ENCODE measurements around the gene PECR.
A peak's percentile ranks its signal among the peaks of the same experiment; 100 is the strongest.
"Not testable (repeated sequence)": the region's sequence is repeated elsewhere in the genome, so short reads cannot be mapped to it uniquely, and the experiment has no call there.

Gene PECR

DNA sequence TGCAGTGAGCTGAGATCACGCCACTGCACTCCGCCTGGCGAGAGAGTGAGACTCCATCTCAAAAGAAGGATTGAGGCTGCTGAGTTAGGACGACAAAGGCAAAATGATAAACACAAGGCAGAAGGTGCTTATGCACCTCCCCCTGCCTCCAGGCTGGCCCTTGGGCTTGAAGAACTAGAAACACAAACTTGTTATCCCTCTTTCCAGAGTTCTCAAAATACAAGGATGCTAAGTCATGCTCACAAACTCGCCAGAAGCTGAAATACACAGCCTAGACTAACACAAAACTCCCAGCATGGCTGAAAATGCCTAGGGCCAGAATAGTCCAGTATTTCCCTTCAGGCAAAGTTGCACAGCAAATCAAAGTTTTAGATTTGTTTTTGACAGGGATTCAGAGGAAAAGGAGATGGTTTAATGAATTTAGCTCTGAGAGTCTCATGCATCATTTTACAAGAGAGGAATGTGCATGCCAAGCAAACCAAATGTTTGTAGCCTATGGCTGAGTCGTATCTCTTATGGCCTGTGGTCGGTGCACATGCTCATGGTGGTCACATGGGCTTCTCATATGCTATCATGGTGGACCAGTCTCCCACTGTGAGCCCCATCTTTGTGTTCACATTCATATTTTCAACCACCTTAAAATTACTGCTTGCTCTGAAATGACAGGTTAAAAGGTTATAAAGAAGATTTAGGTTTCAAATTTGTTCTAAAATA lies 52.0 kb downstream of the PECR start:
- no peak for DNase-seq (ENCODE audit: low spot score)

DNA sequence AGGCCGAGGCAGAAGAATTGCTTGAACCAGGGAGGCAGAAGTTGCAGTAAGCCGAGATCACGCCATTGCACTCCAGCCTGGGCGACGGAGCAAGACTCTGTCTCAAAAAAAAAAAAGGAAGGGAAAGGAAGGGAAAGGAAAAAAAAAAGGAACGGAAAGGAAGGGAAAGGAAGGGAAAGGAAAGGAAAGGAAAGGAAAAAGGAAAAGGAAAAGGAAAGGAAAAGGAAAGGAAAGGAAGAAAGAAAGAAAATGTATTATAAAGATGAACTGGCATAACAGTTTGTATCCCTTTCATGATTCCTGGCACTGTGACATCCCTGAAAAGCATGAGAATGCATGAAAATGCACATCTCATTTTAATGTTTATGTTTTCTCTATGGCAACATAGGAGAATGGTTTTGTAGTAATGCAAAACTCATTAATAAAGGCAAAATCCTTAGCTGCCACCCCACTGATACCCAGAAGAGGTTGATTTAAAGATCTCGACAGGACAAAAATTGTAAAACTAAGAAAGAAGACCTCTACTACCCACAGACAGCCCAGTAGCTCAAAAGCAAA lies 56.8 kb downstream of the PECR start:
- DNase-seq (ENCODE audit: low spot score), result no peak

DNA sequence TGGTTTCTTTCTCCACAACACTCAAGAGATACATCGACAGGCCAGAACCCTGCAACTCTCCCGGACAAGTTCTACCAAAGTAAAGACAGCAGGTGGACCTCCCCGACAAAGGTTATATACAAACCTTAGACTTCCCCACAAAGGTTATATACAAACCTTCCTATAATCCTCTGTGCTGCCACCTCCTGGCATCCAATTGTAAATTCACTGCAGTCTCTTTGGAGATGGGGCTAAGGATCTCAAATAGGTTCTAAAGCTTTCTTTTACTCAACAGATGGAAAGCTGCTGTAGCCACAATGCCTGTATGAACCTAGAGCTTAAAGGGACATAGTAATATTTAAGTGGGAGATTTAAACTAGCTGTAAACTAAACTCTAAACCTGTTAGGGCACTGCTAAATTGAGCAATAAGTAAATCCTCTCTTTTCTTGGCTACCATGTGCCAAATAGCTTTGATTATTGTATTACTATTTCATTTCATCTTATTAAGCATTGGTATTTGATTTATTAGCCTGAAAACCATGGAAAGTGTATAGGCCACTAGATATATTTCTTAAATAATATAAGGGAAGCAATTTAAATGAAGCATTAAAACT lies 58.5 kb downstream of the PECR start:
- DNase-seq (ENCODE audit: low spot score), result peak; percentile 82

DNA sequence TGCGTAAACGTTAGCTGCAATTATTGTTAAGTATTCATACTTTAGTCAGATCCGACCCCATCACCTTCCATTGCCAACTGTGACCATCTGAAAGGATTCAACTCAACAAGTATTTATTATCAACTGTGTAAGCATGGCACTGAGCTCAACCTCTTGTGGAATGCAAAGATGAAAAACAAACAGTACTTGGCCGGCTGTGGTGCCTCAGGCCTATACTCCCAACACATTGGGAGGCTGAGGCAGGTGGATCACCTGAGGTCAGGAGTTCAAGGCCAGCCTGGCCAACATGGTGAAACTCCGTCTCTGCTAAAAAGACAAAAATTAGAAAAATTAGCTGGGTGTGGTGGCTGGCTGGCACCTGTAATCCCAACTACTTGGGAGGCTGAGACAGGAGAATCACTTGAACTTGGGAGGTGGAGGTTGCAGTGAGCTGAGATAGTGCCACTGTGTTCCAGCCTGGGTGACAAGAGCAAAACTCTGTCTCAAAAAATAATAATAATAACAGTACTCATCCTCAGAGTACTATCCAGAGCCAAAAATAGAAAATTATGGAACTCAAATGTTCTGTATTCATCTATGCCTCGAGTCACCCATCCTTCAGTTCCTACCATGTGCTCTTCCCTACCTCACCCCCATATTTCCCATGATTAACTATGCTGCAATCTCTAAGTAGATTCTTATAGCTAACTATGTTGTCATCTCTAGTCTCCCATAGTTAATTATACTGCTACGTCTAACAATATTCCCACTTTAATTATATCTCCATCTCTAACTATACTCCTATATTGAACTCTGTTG lies 59.6 kb downstream of the PECR start:
- DNase-seq (ENCODE audit: low spot score), result no peak

DNA sequence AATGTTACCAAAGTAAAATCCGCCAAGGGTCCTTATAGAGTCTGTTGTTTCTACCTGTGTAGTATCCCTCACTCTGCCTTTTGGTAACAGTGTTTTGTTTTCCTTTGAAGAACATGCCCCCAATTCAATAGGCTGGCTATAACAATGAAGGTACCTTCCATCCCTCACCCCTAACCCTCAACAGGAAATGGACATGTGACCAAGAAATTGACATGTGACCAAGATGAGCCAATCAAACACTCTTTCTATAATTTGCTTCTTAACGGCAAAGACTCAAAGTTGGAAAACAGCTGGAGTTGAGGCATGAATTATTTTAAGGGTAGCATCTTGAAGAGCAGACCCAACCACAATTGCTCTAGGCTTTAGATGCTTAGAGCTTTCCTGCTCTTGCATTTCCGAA lies 62.9 kb downstream of the PECR start:
- no peak for DNase-seq (ENCODE audit: low spot score)

DNA sequence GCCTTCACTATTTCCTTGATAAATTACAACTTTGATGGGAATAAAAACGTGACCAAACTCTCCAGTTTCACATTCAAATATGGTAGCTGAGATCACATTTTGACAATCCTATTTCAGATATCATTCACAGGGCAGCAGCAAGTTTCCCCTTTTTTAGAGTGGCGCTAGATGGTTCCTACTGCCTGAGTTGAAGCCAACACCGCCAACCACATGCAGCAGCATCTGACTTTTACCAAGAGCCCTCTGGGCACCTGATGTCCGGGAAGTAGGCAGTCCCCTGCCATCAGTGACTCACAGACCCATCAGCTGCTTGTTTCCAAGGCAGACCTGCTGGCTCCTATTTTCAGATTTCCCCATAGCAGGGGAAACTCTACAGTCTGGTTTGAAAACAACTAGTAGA lies 64.2 kb downstream of the PECR start:
- peak; percentile 93 for DNase-seq (ENCODE audit: low spot score)

DNA sequence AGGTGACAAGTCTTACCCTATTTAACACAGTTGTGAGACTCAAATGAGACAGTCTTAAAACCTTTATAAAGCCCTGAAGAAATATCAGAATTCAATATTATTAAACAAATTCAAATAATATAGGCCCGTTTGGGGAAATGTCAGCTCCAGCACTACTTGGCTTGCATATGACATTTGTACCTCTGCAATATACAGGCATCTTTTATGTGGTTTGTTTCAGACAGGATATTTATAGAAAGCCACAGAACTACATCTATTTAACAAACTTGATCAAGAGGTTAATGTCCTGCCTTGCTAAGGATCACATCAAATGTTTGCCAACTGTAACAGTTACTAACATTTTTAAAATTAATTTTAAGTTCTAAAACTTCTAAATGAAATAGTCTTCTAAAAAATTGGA lies 65.0 kb downstream of the PECR start:
- DNase-seq (ENCODE audit: low spot score), result no peak

DNA sequence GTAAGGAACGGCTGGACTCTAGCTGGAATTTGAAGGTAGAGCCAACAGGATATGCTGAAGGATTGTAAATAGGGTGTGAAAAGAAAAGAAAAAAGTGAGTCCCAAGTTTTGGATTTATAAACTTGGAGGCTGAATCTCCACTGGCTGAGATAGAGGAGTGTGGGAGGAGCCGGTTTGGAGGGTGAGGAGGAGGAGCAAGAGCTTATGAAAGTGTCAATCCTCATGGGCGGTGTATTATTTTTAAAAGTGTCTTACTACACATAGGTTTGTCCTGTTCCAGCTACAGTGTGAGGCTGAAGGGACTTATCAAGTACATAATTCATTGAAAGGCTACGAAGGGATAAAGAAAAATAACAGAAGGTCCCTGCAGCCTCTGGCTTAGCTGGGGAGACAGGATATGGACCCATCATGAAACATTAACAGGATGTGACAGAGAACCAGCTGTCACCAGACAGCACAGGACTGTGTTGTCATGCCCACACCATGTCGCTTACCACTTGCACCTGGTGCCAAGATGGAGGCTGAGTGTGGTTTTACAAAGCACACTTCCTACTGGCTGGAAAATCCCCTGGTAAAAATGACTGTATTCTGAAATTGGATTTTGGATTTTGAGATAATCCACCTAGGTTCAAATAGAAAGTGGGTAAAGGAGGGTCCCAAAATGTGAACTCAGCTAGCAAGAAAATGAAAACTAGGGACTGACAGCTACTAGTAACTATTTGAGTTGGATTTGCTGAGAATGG lies 65.7 kb downstream of the PECR start:
- no peak for DNase-seq (ENCODE audit: low spot score)

DNA sequence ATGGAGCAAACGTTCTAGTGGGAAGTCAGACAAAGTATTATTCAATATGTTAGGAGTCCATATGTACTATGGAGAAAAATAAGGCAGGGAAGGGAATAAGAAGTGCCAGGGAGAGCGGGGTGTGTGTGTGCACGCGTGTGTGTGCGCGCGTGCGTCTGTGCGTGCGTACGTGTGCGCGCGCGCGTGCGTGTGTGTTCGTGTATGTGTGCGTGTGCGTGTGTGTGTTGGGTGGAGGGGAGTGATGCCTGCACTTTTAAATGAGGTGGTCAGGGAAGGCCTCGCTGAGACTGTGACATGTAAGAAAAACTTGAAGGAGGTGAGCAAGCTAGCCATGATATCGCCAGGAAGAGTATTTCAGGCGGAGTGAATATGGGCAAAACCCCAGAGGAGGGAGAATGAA lies 66.6 kb downstream of the PECR start:
- no peak for DNase-seq (ENCODE audit: low spot score)

DNA sequence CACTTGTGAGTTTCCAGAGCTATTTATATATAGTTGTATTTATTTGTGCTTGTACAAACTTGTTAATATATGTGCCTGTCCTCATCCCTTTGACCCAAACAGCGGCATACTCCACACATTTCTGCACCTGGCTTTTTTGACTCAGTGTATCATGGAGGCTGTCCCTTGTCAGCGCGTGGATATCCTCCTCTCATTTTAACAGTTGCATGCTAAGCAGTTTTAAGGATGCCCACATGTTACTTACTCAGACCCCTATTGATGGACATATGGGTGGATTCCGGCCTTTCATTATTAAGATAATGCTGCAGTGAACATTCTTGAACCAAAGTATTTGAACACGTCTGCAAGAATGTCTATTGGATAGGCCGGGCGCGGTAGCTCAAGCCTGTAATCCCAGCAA lies 67.6 kb downstream of the PECR start:
- DNase-seq (ENCODE audit: low spot score), result no peak

DNA sequence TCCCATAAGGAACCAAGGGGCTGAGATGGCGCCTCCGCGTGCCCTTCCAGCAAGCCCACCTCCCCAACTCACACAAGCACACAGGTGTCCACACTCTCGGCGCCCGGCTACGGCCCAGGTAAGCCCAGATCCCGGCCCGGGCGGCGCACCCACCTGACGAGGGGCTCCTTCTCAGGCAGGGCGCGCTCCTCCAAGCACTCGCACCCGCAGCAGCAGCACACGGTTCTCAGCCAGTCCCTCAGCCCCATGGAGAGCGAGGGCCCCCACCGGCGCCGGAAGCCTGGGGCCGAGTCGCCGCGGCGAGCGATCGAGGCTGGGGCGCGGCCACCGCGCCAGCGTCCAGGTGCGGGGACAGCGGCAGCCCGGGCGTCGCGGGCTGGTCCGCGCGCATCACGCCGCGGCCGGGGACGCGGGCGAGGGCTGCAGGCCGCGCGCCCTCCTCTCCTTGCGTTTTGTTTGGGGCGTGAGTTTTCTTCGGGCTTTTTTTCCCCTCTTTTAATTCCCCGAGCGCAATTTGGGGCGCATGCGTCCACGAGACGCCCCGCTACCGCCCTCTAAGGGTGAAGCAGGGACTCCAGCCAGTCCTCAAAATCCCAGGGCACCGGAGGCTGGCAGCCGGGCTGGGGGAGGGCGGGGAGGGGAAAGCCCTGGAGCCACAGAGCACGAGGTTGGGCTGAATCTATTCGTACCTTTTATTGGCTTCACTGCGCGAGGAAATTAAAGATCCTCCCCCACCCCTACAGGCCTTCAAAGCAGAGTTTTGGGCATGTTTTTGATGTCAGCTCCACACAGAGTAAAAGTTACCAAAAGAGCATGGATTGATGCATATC lies 68.3 kb downstream of the PECR start, which contains the start of gene MREG:
Gene MREG (minus strand): TSS at position 472 of the 830 bp plus-strand sequence. CDS start 224 bp downstream, at position 248.
- DNase-seq (ENCODE audit: low spot score), result peak; percentile 95

DNA sequence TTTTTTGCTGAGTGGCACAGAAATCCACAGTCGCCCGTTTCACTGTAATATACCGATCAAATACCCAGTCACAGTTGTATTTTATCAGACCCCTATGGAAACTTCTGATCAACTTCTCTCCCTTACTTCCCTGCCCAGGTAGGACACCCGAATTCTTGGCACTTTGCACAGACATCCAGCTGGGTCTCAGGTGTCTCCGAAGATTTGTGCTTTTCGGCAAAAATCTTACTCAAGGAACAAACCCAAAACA lies 68.9 kb downstream of the PECR start:
- no peak for DNase-seq (ENCODE audit: low spot score)

DNA sequence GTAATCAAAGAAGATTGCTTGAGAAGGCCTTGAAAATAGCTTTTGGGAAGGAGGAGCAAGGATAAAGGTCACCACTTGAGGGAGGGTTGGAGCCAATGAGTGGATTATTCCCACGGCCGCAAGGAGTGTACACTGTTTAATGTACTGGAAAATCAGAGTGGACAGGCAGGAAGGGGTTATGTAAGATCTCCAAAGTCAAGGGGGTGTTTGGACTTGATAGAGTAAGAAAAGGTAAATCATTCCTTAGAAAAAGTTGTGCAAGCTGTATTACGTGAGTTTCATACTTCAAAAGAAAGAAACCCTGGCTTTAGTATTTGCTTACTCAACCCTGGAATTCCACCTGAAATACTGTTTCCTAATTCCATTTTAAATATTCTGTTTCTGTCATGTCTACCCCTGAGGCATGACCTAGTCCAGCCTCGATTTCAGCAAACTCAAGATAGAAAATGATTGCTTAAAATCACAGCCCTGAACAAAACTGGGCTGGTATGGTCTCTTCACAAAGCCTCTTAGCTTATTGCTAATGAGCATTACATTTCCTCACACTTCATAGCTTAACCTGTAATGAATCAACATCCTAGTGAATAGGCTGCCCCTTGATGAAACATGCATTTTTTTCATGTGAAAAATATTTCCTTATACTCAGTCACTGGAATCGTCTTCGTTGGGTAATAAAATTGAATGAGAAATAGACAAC lies 69.3 kb downstream of the PECR start:
- peak; percentile 45 for DNase-seq (ENCODE audit: low spot score)

DNA sequence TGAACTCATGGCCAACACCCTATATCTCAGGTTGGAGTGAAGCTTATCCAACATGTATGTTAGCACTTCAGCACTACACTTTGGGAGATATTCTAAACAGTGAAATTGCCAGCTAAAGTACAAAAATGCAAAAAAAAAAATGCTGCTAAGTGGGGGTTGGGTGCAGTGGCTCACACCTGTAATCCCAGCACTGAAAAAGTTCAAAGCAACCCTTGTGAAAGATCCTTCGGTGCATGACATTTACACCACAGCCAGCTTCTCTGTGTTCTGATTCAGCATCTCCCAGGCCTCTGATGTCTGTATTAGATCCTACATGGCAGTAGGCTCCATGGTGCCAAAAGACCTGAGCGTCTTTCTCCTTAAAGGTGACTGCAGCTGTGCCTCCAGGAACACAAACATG lies 72.4 kb downstream of the PECR start:
- not testable (repeated sequence) for DNase-seq (ENCODE audit: low spot score)

DNA sequence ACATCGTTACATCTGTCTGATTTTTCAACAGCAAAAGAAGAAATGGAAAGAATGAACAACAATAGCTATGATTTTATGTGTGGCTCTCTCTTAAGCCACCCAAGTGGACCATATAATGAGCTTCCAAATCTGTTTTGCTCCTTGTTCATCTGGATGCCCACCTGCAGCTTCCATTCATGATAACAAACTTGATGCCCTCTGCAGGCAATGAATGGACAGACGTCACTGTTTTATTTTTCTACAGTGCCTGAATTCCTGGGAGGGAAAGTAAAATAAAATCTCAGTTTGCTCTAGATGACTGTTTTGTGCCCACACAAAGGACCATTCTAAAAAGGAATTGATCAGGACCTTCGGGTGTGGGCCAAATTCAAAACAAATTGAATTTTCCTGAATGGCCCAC lies 73.2 kb downstream of the PECR start:
- DNase-seq (ENCODE audit: low spot score), result no peak

DNA sequence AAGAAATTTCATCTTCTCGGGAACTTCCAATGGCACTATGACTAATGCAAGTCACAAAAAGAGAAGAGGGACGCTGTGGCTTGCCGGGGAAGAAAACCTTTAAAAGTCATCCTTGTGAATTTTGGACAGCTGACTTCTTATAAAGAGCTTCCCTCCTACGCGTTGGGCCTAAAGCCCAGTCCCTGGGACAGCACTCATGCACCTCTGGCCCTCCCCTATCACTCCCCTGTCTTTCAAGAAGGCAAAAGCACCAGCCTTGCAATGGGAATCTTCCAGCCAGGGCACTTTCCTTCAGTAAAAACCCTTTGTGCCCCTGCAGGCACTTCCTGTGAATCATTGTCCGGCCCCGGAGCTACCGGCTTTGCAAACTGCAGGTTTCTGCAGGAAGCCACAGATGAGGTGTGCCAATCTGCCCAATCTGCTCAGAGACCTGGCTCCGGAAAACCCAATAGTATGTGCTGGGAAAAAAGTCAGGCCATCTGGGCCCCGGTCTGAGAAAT lies 75.4 kb downstream of the PECR start:
- peak; percentile 85 for DNase-seq (ENCODE audit: low spot score)

DNA sequence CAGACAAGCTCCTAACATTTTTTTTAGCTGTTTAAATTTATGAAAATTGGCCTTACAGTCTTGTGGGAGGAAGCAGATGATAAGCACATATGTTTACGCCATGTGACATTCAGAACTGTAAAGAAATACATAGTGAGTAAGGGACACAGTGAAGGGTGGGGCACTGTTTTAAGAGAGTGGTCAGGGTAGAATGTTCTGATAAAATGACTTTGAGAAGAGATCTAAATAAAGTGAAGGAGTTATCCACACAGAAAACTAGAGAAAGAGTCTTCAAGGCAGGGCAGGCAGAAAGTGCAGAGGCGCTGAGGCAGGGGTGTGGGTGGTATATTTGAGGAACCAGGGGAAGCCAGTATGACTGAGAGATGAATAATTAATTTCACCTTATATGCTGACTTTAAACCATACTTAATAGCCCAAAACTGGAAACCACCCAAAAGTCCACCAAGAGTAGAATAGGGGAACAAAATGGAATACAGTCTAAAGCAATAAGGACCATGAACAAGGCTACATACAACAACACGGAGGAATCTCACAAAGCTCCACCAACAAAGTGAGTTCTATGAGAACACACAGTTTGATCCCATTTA lies 76.8 kb downstream of the PECR start:
- DNase-seq (ENCODE audit: low spot score), result no peak

DNA sequence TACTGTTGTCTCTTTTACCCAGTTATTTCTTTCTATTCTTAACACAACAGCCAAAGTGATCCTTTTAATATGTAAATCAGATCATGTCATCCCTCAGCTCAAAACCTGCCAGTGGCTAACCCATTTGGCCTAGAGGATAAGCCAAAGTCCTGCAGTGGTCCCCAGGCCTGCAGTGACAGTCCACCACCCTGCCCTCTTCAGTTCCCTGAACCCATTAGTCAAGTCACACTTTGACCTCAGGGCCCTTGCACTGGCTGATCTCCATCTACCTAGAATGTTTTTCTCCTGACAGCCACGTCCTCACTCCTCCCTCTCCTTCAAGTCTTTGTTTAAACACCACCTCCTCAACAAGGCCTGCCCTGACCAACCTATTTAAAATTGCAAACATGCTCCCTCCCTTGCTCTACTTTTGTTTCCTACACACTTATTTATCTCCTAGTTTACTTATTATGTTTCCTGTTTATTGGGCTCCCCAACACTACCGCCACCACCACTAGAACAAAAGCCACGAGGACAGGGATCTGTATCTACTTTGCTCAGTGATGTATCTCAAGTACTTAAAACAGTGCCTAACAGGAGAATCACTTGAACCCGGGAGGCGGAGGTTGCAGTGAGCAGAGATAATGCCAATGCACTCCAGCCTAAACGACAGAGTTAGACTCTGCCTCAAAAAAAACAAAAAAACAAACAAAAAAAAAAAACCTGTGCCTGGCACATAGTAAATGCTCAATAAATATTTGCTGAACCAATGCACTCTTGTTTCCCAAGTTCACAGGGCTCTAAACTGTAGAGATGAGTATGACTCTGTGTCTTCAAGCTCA lies 77.5 kb downstream of the PECR start:
- no peak for DNase-seq (ENCODE audit: low spot score)

DNA sequence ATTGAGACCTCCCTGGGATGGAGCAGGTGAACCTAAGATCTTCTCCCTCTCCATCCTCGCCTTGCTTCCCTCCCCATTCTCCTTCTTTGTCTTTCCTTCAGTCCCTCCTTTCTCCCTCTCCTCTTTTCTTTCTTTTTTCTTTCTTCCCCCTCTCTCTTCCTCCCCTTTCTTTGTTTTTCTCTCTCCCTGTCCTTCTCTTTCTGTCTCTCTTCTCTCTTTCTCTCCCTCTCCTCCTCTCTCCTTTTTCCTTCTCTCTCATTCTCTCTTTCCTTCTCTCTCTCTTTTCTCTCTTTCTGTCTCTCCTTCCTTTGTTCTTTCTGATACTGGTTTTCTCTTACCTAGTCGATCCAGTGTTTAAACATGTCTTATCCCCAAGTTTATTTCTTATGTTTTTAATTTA lies 78.9 kb downstream of the PECR start:
- no peak for DNase-seq (ENCODE audit: low spot score)

Data from COLO829 (cell line).